GM18520 (cell line): Measurements from ENCODE around the gene SPRED2.
A peak's percentile ranks its signal among the peaks of the same experiment; 100 is the strongest.

Experiments
- ATAC-seq: cut with Tn5 transposase; IDR thresholded peaks from one replicate; pipeline ENCODE4 v1.9.1; 2021; ENCODE audit not compliant: unreplicated experiment

SPRED2 gene

GRCh38 chr2:65388596-65389390, 43.6 kb downstream of the SPRED2 start:
- no peak for ATAC-seq

- ATAC-seq: peak; percentile 41
Measured at GRCh38 chr2:65388051-65388531, 44.3 kb downstream of the SPRED2 start.

- no peak for ATAC-seq
Measured at GRCh38 chr2:65386989-65387388, 45.4 kb downstream of the SPRED2 start.

GRCh38 chr2:65386344-65386743, 46.1 kb downstream of the SPRED2 start:
- ATAC-seq: no peak

GRCh38 chr2:65383541-65384488, 48.6 kb downstream of the SPRED2 start:
- ATAC-seq: no peak

- peak; percentile 62 for ATAC-seq
Measured at GRCh38 chr2:65382776-65383357, 49.5 kb downstream of the SPRED2 start.

GRCh38 chr2:65382323-65382722, 50.1 kb downstream of the SPRED2 start:
- ATAC-seq: no peak

- ATAC-seq: no peak
Measured at GRCh38 chr2:65381607-65382051, 50.8 kb downstream of the SPRED2 start.

- ATAC-seq: no peak
Measured at GRCh38 chr2:65380255-65380654, 52.1 kb downstream of the SPRED2 start.

GRCh38 chr2:65379721-65380171, 52.7 kb downstream of the SPRED2 start:
- ATAC-seq: no peak

- ATAC-seq: no peak
Measured at GRCh38 chr2:65379223-65379622, 53.2 kb downstream of the SPRED2 start.

GRCh38 chr2:65378290-65378689, 54.1 kb downstream of the SPRED2 start:
- ATAC-seq: no peak

GRCh38 chr2:65377556-65378192, 54.7 kb downstream of the SPRED2 start:
- ATAC-seq: no peak

- ATAC-seq: no peak
Measured at GRCh38 chr2:65375723-65376122, 56.7 kb downstream of the SPRED2 start.

GRCh38 chr2:65374999-65375398, 57.4 kb downstream of the SPRED2 start:
- ATAC-seq: no peak

- no peak for ATAC-seq
Measured at GRCh38 chr2:65374575-65374974, 57.8 kb downstream of the SPRED2 start.

GRCh38 chr2:65373365-65373918, 59.0 kb downstream of the SPRED2 start:
- ATAC-seq: no peak

- no peak for ATAC-seq
Measured at GRCh38 chr2:65372619-65373018, 59.8 kb downstream of the SPRED2 start.

GRCh38 chr2:65371074-65371434, 61.3 kb downstream of the SPRED2 start:
- ATAC-seq: no peak

- ATAC-seq: no peak
Measured at GRCh38 chr2:65370387-65371073, 61.9 kb downstream of the SPRED2 start.
